GM21576 (cell line): ENCODE results near the gene ZNF557.
"Not testable (repeated sequence)": the region's sequence is repeated elsewhere in the genome, so short reads cannot be mapped to it uniquely, and the experiment has no call there.

Experiments
- ATAC-seq: cut with Tn5 transposase; IDR thresholded peaks from one replicate; pipeline ENCODE4 v1.9.1; 2021; ENCODE audit warnings: mild to moderate bottlenecking, moderate library complexity; ENCODE audit not compliant: unreplicated experiment

The ZNF557 gene

DNA sequence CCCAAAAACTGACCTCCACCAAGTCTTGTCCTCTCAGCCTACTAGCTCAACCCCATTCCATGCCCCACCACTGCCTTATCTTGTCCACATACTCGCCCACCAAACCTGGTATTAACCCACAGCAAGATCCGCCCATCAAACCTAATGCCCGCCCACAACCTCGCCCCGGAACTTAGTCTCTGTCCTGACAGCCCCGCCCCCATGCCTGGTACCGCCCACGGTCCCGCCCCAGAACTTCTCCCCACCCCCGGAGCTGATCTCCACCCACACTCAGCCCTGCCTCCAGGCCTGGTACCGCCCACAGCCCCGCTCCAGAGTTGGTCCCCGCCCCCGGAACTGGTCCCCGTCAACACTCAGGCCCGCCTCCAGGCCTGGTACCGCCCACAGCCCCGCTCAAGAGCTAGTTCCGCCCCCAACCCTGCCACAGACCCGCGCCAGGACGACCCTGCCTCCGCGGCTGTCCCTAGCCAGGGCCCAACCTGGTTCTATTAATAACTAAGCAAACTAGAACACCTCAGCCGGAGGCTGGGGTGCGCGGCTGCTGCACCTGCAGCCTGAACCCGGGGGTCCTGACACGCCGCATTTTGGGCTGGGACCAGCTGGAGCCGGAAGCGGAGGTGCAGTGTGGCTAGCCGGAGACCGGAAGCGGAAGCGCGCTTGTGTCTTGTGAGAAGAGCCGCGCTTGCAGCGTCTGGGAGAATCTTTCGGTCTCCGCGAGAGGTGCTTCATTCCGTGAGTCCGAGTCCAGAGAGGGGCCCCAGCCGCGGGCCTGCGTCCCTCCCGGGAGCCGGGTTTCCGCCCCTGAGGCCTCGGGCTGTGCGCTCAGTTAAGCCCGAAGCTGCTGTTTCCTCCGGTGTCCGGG lies at the start of gene ZNF557:
Gene ZNF557, plus strand, starts transcription at position 662 of the 862 bp plus-strand sequence. CDS start 5,372 bp downstream, outside the sequence.
- ATAC-seq: peak; percentile 87

- not testable (repeated sequence) for ATAC-seq
Observed at GRCh38 chr19:7021331-7021730, 48.2 kb upstream of the ZNF557 start, which contains the start of gene MBD3L2B. TSS of gene MBD3L2B (minus strand) at chr19:7021431. CDS start at chr19:7021397, 34 bp downstream.

GRCh38 chr19:7028790-7029189 lies 40.7 kb upstream of the ZNF557 start:
- ATAC-seq: not testable (repeated sequence)

DNA sequence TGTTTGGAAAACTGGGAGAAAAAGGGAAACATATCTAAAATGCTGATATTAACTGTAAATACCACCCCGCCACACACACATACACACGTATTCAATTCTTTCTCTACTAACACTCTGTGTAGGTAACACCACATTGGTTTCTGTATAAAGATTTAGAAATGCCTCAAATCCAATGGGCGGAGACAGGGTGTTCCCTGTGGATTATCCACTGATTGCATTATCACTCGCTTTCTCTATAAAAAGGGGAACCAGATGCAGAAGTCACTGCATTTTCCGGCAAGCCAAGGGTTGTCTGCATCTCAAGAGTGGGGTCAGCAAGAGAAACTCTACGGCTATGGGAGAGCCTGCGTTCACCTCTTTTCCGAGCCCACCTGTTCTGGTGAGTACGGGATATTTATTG lies 39.2 kb upstream of the ZNF557 start, which contains the start of gene MBD3L5:
Gene MBD3L5, plus strand, starts transcription at position 301 of the 400 bp plus-strand sequence. Its CDS starts 34 bp downstream, at position 335.
- not testable (repeated sequence) for ATAC-seq

DNA sequence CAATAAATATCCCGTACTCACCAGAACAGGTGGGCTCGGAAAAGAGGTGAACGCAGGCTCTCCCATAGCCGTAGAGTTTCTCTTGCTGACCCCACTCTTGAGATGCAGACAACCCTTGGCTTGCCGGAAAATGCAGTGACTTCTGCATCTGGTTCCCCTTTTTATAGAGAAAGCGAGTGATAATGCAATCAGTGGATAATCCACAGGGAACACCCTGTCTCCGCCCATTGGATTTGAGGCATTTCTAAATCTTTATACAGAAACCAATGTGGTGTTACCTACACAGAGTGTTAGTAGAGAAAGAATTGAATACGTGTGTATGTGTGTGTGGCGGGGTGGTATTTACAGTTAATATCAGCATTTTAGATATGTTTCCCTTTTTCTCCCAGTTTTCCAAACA lies 29.4 kb upstream of the ZNF557 start, which contains the start of gene MBD3L4:
Gene MBD3L4, minus strand, starts transcription at position 101 of the 400 bp plus-strand sequence. Its CDS starts 35 bp downstream, at position 66.
- not testable (repeated sequence) for ATAC-seq

DNA sequence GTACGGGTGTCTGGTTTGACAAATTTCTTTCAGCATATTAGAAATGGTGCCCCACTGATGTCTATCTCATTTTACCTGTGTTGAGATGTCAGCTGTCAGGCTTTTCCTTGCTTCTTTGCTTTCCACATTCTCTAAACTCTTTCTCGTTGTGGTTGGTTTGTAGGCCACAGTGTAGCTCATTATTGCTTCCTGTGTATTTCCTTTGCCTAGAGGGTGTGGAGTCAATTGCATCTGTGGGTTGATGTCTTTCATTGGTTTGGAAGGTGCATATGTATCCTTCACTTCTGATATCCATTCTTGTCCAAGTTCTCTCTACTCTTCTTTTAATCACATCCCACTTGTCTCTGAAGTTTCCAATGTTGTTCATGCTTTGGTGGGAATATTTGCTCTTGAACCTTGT lies 27.9 kb upstream of the ZNF557 start:
- ATAC-seq: not testable (repeated sequence)

DNA sequence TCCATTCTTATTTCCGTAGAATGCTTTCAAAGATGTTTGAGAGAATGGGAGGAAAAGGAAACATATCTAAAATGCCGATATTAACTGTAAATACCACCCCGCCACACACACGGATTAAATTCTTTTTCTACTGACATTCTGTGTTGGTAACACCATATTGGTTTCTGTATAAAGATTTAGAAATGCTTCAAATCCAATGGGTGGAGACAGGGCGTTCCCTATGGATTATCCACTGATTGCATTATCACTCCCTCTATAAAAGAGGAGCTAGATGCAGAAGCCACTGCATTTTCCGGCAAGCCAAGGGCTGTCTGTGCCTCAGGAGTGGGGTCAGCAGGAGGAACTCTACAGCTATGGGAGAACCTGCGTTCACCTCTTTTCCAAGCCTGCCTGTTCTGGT lies 20.5 kb upstream of the ZNF557 start, which contains the start of gene MBD3L2:
Gene MBD3L2, plus strand, starts transcription at position 301 of the 400 bp plus-strand sequence. Its CDS starts 53 bp downstream, at position 354.
- not testable (repeated sequence) for ATAC-seq

- not testable (repeated sequence) for ATAC-seq
Observed at GRCh38 chr19:7051421-7051820, 18.1 kb upstream of the ZNF557 start.

DNA sequence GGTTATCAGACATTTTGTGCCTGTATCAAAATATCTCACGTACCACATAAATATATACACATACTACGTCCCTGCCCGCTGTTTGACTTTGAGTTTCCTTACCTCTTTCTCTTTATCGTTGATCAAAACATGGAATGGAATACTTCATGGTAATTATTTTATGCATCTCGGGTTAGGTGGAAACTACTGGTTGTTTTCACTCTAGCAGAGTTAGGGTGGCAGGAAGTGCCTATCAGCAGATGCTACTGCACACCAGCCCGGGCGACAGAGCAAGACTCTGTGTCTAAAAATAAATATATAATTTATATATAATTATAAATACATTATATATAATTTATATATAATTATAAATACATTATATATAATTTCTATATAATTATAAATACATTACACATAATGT lies 16.6 kb upstream of the ZNF557 start:
- not testable (repeated sequence) for ATAC-seq

- ATAC-seq: not testable (repeated sequence)
Observed at GRCh38 chr19:7054635-7055368, 14.7 kb upstream of the ZNF557 start.

DNA sequence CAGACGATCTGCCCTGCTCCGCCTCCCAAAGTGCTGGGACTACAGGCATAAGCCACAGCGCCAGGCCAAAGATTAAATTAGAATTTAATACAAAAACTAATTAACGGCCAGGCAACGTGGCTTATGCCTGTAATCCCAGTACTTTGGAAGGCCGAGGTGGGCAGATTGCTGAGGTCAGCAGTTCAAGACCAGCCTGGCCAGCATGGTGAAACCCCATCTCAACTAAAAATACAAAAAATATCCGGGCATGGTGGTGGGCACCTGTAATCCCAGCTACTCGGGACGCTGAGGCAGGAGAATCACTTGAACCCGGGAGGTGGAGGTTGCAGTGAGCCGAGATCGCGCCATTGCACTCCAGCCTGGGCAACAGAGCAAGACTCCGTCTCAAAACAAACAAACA lies 13.8 kb upstream of the ZNF557 start:
- not testable (repeated sequence) for ATAC-seq

DNA sequence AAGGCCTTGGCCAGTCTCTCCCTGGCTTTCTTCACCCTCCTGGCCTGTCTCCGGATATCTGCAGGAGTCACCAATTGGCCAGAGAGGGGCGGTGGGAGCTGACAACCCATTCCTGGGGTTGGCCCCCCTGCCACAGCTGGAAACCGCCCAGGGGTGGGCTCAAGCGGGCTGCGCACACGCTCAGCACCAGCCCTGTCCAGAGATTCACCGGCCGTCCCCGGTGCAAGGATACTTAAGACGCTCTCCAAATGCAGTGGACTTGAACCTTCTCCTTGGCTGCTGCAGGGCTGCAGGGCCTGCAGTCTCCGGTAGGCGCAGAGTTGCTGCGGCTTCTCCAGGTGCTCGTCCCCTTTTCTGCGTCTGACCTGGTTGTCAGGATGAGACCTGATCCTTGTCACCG lies 13.1 kb upstream of the ZNF557 start:
- ATAC-seq: not testable (repeated sequence)

DNA sequence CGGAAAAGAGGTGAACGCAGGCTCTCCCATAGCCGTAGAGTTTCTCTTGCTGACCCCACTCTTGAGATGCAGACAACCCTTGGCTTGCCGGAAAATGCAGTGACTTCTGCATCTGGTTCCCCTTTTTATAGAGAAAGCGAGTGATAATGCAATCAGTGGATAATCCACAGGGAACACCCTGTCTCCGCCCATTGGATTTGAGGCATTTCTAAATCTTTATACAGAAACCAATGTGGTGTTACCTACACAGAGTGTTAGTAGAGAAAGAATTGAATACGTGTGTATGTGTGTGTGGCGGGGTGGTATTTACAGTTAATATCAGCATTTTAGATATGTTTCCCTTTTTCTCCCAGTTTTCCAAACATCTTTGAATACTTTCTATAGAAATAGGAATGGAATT lies 10.9 kb upstream of the ZNF557 start, which contains the start of gene MBD3L3:
Gene MBD3L3, minus strand, starts transcription at position 101 of the 400 bp plus-strand sequence. Its CDS starts 71 bp downstream, at position 30.
- not testable (repeated sequence) for ATAC-seq

GRCh38 chr19:7059977-7060376 lies 9.5 kb upstream of the ZNF557 start:
- not testable (repeated sequence) for ATAC-seq

GRCh38 chr19:7063339-7063738 lies 6.2 kb upstream of the ZNF557 start:
- no peak for ATAC-seq

- no peak for ATAC-seq
Observed at GRCh38 chr19:7063764-7064418, 5.6 kb upstream of the ZNF557 start.

DNA sequence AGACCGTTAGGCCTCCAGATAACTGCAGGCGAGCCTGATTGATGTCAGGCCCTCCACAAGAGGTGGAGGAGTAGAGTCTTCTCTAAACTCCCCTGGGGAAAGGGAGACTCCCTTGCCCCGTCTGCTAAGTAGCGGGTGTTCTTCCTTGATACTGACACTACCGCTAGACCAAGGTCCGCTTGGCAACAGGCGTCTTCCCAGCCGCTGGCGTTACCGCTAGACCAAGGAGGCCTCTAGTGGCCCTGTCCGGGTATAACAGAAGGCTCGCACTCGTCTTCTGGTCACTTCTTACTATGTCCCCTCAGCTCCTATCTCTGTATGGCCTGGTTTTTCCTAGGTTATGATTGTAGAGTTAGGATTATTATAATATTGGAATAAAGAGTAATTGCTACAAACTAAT lies 2.4 kb upstream of the ZNF557 start:
- not testable (repeated sequence) for ATAC-seq

DNA sequence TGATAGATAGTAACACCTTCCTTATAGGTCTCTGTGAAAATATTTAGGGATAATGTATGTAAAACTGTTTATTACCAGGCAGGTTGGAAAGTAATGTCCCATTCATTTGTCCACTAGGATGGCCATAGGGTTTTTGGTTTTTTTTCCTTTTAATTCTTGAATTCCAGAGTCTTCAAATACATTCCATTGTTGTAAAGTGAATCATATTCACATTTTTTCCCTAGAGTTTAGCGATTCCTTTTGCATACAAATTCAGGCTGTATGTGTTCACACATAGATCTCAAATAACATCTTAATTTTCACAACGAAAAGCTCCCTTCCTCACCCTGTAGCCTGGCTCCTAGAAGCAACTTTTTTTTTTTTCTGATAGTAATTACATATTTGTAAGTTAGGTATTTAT lies 1.8 kb upstream of the ZNF557 start:
- ATAC-seq: no peak

- ATAC-seq: no peak
Observed at GRCh38 chr19:7068599-7068998, 904 bp upstream of the ZNF557 start.

DNA sequence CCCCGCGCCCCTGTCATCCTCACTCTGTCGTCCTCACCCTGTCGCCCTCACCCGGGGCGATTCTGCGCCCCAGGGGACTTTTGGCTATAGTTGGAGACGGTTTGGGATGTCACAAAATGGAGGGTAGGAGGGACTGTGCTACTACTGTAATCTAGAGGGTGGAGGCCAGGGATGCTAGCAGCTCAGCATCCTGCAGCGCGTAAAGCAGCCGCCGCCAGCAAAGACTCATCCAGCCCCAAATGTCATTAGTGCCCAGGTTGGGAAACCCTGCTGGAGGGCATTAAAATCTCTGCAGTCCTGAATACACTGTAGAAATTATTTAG lies 362 bp downstream of the ZNF557 start:
- no peak for ATAC-seq

- ATAC-seq: no peak
Observed at GRCh38 chr19:7072541-7072940, 3.0 kb downstream of the ZNF557 start.
